Adrenal gland (tissue), 12 donors: ENCODE data around the gene C1QC. TPM values are rescaled to one million over a fixed set of nuclear protein-coding genes. Genes with fewer than 3 reads are reported as not detected.

Source experiments
- DNase-seq, 7 donors: peaks; one replicate each; pipeline ENCODE4 v3.0.0-alpha.2; 2019 to 2020
- H3K27ac ChIP-seq, 5 donors: fragments of 200-600 bp; sonication (generic) in 4 of 5; 1 replicate in 3 of 5; 2 replicates in 2 of 5; pipeline versions ENCODE4 v1.5.1 to v1.8.0; 2016 to 2020; ENCODE audit warnings: mild to moderate bottlenecking in 1 of 5
- H3K27me3 ChIP-seq: fragments of 200-600 bp; 2 replicates; pipeline ENCODE4 v1.8.0; 2021
- H3K36me3 ChIP-seq, 2 donors: fragments of 200-600 bp; replicated peaks in 1 of 2; 1 replicate in 1 of 2; 2 replicates in 1 of 2; pipeline versions ENCODE4 v1.5.1 to v1.8.0; 2018 to 2022
- H3K4me1 ChIP-seq, 2 donors: fragments of 200-600 bp; replicated peaks in 1 of 2; 1 replicate in 1 of 2; 2 replicates in 1 of 2; pipeline versions ENCODE4 v1.5.1 to v1.8.0; 2018 to 2021
- H3K4me3 ChIP-seq, 4 donors: fragments of 200-600 bp; sonication (generic) in 3 of 4; one replicate each; pipeline ENCODE4 v1.5.1; 2016 to 2018
- H3K9me3 ChIP-seq, 3 donors: fragments of 200-600 bp; sonication (generic) in 1 of 3; replicated peaks in 1 of 3; 1 replicate in 2 of 3; 2 replicates in 1 of 3; pipeline versions ENCODE4 v1.5.1 to v1.8.0; 2016 to 2021
- CTCF ChIP-seq, 6 experiments: fragments of 450-650 bp in 4 of 6; fragments of 200-600 bp in 2 of 6; sonication (generic) in 1 of 6; IDR thresholded peaks; 1 replicate in 5 of 6; 2 replicates in 1 of 6; pipeline versions ENCODE4 v1.5.1 to v1.8.0; 2016 to 2021; ENCODE audit warnings: antibody characterized with exemption in 6 of 6, mild to moderate bottlenecking in 2 of 6, moderate library complexity in 1 of 6
- POLR2A ChIP-seq, 2 donors: fragments of 450-650 bp; IDR thresholded peaks; one replicate each; pipeline ENCODE4 v1.6.1; 2017; ENCODE audit warnings: antibody characterized with exemption in 2 of 2, mild to moderate bottlenecking in 2 of 2, moderate library complexity in 1 of 2
- WGBS, 4 donors: extraction: QIAGEN DNeasy Blood & Tissue Kit in 2 of 4; methylation state at CpG; one replicate each; pipeline versions ENCODE4 v1.1.5 to v1.1.7; 2013 to 2017; 5-methylcytosine and 5-hydroxymethylcytosine counted together
- intact Hi-C, 2 donors: fragments of 100-400 bp; cut with DNase I; formaldehyde crosslinking; loops; one replicate each; pipeline versions ENCODE4 v1.14.1 to v1.15.0; 2022 to 2023
- polyA plus RNA-seq, 3 donors: library from polyadenylated mRNA; stranded (reverse); fragments of 200-250 nt in 2 of 3; fragments of 350-450 nt in 1 of 3; fragmentation: Illumina TruSeq in 1 of 3; extraction: RNeasy Lipid Tissue Mini Kit (QIAGEN cat#74804) in 1 of 3; gene quantifications; one replicate each; pipeline ENCODE4 v1.2.3, GENCODE V29; 2013 to 2014
- total RNA-seq, 9 donors: library from RNA; depleted of rRNA in 4 of 9; stranded (reverse); fragments of >200 nt in 4 of 9; fragments of 120-200 nt in 1 of 9; fragmentation: NEBNext Ultra II Directional in 1 of 9; extraction: Animal tissue kit (Norgen Biotek cat#: 25700) in 1 of 9; gene quantifications; one replicate each; pipeline versions ENCODE4 v1.1.0 to v1.2.4, GENCODE V29; 2013 to 2023
- donor health status: healthy with polysubstance abuse.
- donor health status: Bipolar disorder and iron deficiency.
- donor health status: DM: yes; HTN: yes; CAD: no.
- donor health status: DM: no; HTN: no; CAD: no.
- donor health status: DM: no; HTN: no; CAD: no.
- donor health status: DM: yes; HTN: yes; CAD: no.

The C1QC gene
- total and polyA plus RNA-seq, 12 donors: 24.1 to 1,409 (median 450) TPM

- WGBS, 4 donors: 53 to 60% (median 56%) methylated on average over 3 of the region's 3 CpGs
- no peaks in the 10 kb centered on the region for H3K9me3 ChIP-seq
- no peaks in the 10 kb centered on the region for H3K36me3 ChIP-seq
- peaks cover 0 to 7% of the 10 kb centered on the region in 2 donors for H3K4me1 ChIP-seq
- peak overlapping the region in 1 of 4 donors; percentile 43 for H3K4me3 ChIP-seq
- no peak for DNase-seq
- H3K27ac ChIP-seq: peak overlapping the region in 2 of 5 donors; percentile 21 to 63
- no peaks in the 10 kb centered on the region for H3K27me3 ChIP-seq
- TF ChIP-seq CTCF (IDR thresholded peaks at IDR 0.05) (no peak), POLR2A (IDR thresholded peaks at IDR 0.05) (no peak)
- intact Hi-C loops: no loop called here
These were observed 5.5 kb upstream of the C1QC start for GRCh38 chr1:22637907-22638445.

GRCh38 chr1:22638476-22639234 lies 4.8 kb upstream of the C1QC start:
- H3K4me1 ChIP-seq: peaks cover 0 to 7% of the 10 kb centered on the region in 2 donors
- H3K9me3 ChIP-seq: no peaks in the 10 kb centered on the region
- TF ChIP-seq CTCF (IDR thresholded peaks at IDR 0.05) (no peak), POLR2A (IDR thresholded peaks at IDR 0.05) (no peak)
- no peak overlapping the region for H3K27ac ChIP-seq
- DNase-seq: no peak
- H3K36me3 ChIP-seq: no peaks in the 10 kb centered on the region
- no peaks in the 10 kb centered on the region for H3K27me3 ChIP-seq
- 72 to 80% (median 75%) methylated on average over 20 to 23 of the region's 23 CpGs for WGBS, 4 donors
- intact Hi-C loops: no loop called here
- peak overlapping the region in 1 of 4 donors; percentile 43 for H3K4me3 ChIP-seq

- WGBS, 4 donors: 43 to 56% (median 47%) methylated on average over 5 to 8 of the region's 8 CpGs
- H3K36me3 ChIP-seq: no peaks in the 10 kb centered on the region
- no peaks in the 10 kb centered on the region for H3K9me3 ChIP-seq
- no peak overlapping the region for H3K27ac ChIP-seq
- intact Hi-C loops: no loop called here
- TF ChIP-seq POLR2A (IDR thresholded peaks at IDR 0.05) (no peak), CTCF (IDR thresholded peaks at IDR 0.05) (no peak)
- H3K27me3 ChIP-seq: no peaks in the 10 kb centered on the region
- H3K4me3 ChIP-seq: peak overlapping the region in 1 of 4 donors; percentile 30
- peak in 2 of 7 donors; percentile 51 to 54 for DNase-seq
- peaks cover 0 to 7% of the 10 kb centered on the region in 2 donors for H3K4me1 ChIP-seq
These were observed 4.1 kb upstream of the C1QC start for GRCh38 chr1:22639286-22639685.

- H3K4me1 ChIP-seq: peaks cover 0 to 7% of the 10 kb centered on the region in 2 donors
- 50 to 65% (median 60%) methylated on average over 7 to 8 of the region's 8 CpGs for WGBS, 4 donors
These were observed 2.2 kb upstream of the C1QC start for GRCh38 chr1:22641247-22641646.

More at GRCh38 chr1:22641247-22641646, 2.2 kb upstream of the C1QC start:
- Histone ChIP-seq H3K27ac (no peak overlapping the region), H3K9me3 (no peaks in the 10 kb centered on the region), H3K36me3 (no peaks in the 10 kb centered on the region), H3K4me3 (no peak overlapping the region), H3K27me3 (no peaks in the 10 kb centered on the region)
- TF ChIP-seq CTCF (IDR thresholded peaks at IDR 0.05) (no peak), POLR2A (IDR thresholded peaks at IDR 0.05) (no peak)
- DNase-seq: no peak
- intact Hi-C loops: loop anchor here (5.0 kb wide), 1 partner anchor 114 kb away; no protein-coding TSS in a partner anchor
